CD4-positive, alpha-beta T cell treated with Interferon alpha-2 for 1 hour (primary cell): ENCODE measurements around the gene CKS1B.
"Not testable (repeated sequence)": the region's sequence is repeated elsewhere in the genome, so short reads cannot be mapped to it uniquely, and the experiment has no call there.

Experiments used
- DNase-seq, 2 donors: peaks; one replicate each; pipeline ENCODE4 v3.0.0-alpha.2; 2020 to 2022

CKS1B gene

GRCh38 chr1:154966111-154966510 lies 8.4 kb upstream of the CKS1B start:
- DNase-seq = no peak

GRCh38 chr1:154967331-154967950 lies 7.0 kb upstream of the CKS1B start:
- no peak for DNase-seq

GRCh38 chr1:154968731-154969130 lies 5.8 kb upstream of the CKS1B start:
- no peak for DNase-seq

- no peak for DNase-seq
Measured at GRCh38 chr1:154969246-154969645, 5.2 kb upstream of the CKS1B start.

GRCh38 chr1:154969860-154970452 lies 4.5 kb upstream of the CKS1B start:
- no peak for DNase-seq

- peak in 1 of 2 donors; percentile 57 for DNase-seq
Measured at GRCh38 chr1:154970631-154971340, 3.7 kb upstream of the CKS1B start, which contains the start of gene SHC1. SHC1 (minus strand) TSS chr1:154970747; CDS start chr1:154970526, 221 bp downstream.

GRCh38 chr1:154971341-154971998 lies 3.0 kb upstream of the CKS1B start:
- no peak for DNase-seq

GRCh38 chr1:154972213-154972516 lies 2.3 kb upstream of the CKS1B start:
- no peak for DNase-seq

- DNase-seq = no peak
Measured at GRCh38 chr1:154972517-154973343, 1.8 kb upstream of the CKS1B start.

GRCh38 chr1:154973344-154974101 lies 958 bp upstream of the CKS1B start:
- peak; percentile 94 to 95 for DNase-seq

GRCh38 chr1:154974808-154975408 lies 427 bp downstream of the CKS1B start:
- DNase-seq = peak; percentile 96

- DNase-seq = peak; percentile 57 to 68
Measured at GRCh38 chr1:154975409-154976059, 1.1 kb downstream of the CKS1B start.

- DNase-seq = not testable (repeated sequence)
Measured at GRCh38 chr1:154977762-154978161, 3.3 kb downstream of the CKS1B start.

GRCh38 chr1:154978360-154978759 lies 3.9 kb downstream of the CKS1B start:
- no peak for DNase-seq

- no peak for DNase-seq
Measured at GRCh38 chr1:154982341-154982740, 7.9 kb downstream of the CKS1B start.

- peak; percentile 97 to 99 for DNase-seq
Measured at GRCh38 chr1:154982897-154983648, 8.6 kb downstream of the CKS1B start, which contains the start of gene FLAD1. FLAD1 (plus strand) TSS chr1:154983344; CDS start chr1:154983695, 351 bp downstream.

GRCh38 chr1:154983776-154984466 lies 9.4 kb downstream of the CKS1B start:
- no peak for DNase-seq

GRCh38 chr1:154986736-154987135 lies 12.3 kb downstream of the CKS1B start:
- DNase-seq = not testable (repeated sequence)

GRCh38 chr1:154987326-154987725 lies 12.8 kb downstream of the CKS1B start:
- DNase-seq = no peak
